Cardiac muscle cell (in vitro differentiated cells and primary cell): ENCODE results near the gene GAS2. TPM values are rescaled to one million over a fixed set of nuclear protein-coding genes. Genes with fewer than 3 reads are reported as not detected.

Experiments
- DNase-seq, 2 donors: peaks; one replicate each; pipeline versions ENCODE4 v3.0.0 to v3.0.0-alpha.2; 2010 to 2017; ENCODE audit warnings: low read depth in 1 of 2, low spot score in 1 of 2
- H3K27ac ChIP-seq: fragments of 200-600 bp; sonication (generic); 2 replicates; pipeline ENCODE4 v1.5.1; 2016
- H3K27me3 ChIP-seq: fragments of 200-600 bp; sonication (generic); 2 replicates; pipeline ENCODE4 v1.6.0; 2016; ENCODE audit warnings: control low read depth
- H3K36me3 ChIP-seq: fragments of 200-600 bp; sonication (generic); 2 replicates; pipeline ENCODE4 v1.5.1; 2016; ENCODE audit warnings: control low read depth
- H3K4me1 ChIP-seq: fragments of 200-600 bp; sonication (generic); 2 replicates; pipeline ENCODE4 v1.8.1; 2017; ENCODE audit warnings: low read depth, mild to moderate bottlenecking, mixed run types
- H3K4me3 ChIP-seq: fragments of 200-600 bp; sonication (generic); 2 replicates; pipeline ENCODE4 v1.5.1; 2016; ENCODE audit warnings: mild to moderate bottlenecking
- H3K9me3 ChIP-seq: fragments of 200-600 bp; sonication (generic); 2 replicates; pipeline ENCODE4 v1.5.1; 2017; ENCODE audit warnings: low read depth, mild to moderate bottlenecking, control low read depth
- CTCF ChIP-seq: IDR thresholded peaks from 2 replicates; pipeline ENCODE4 v1.5.1; 2012; ENCODE audit warnings: low read depth, mild to moderate bottlenecking, low read length
- polyA plus RNA-seq: library from polyadenylated mRNA; unstranded; fragments of >200 nt; fragmentation: Nextera tagmentation; extraction: Ambion mirVana; gene quantifications from 2 replicates; pipeline ENCODE4 v1.2.1, GENCODE V29; 2016
- total RNA-seq: library from RNA; depleted of rRNA; stranded (reverse); fragments of >200 nt; gene quantifications from 2 replicates; pipeline ENCODE4 v1.2.3, GENCODE V29; 2016

The GAS2 gene
- total and polyA plus RNA-seq, 2 experiments from 2014 or later, result 6.2 to 9.6 TPM

- Histone ChIP-seq H3K4me3 (no peak overlapping the region), H3K4me1 (peaks cover 8% of the 10 kb centered on the region), H3K36me3 (no peaks in the 10 kb centered on the region), H3K9me3 (no peaks in the 10 kb centered on the region), H3K27me3 (no peaks in the 10 kb centered on the region), H3K27ac (no peak overlapping the region)
- peak; percentile 11 to 34 for DNase-seq
- peak; percentile 7 for TF ChIP-seq CTCF
These were observed 63.9 kb downstream of the GAS2 start for GRCh38 chr11:22730319-22730718.

GRCh38 chr11:22732588-22732987 lies 66.2 kb downstream of the GAS2 start:
- DNase-seq, result no peak
- Histone ChIP-seq H3K36me3 (no peaks in the 10 kb centered on the region), H3K27me3 (no peaks in the 10 kb centered on the region), H3K9me3 (no peaks in the 10 kb centered on the region), H3K4me1 (peaks cover 7% of the 10 kb centered on the region), H3K4me3 (no peak overlapping the region), H3K27ac (no peak overlapping the region)
- TF ChIP-seq CTCF, result no peak

GRCh38 chr11:22733475-22734248 lies 67.3 kb downstream of the GAS2 start:
- Histone ChIP-seq H3K27ac (no peak overlapping the region), H3K36me3 (no peaks in the 10 kb centered on the region), H3K4me3 (no peak overlapping the region), H3K27me3 (no peaks in the 10 kb centered on the region), H3K9me3 (no peaks in the 10 kb centered on the region), H3K4me1 (peaks cover 7% of the 10 kb centered on the region)
- TF ChIP-seq CTCF, result no peak
- DNase-seq, result no peak

GRCh38 chr11:22734628-22735345 lies 68.4 kb downstream of the GAS2 start:
- H3K4me1 ChIP-seq, result peaks cover 7% of the 10 kb centered on the region
- no peak overlapping the region for H3K4me3 ChIP-seq
- H3K9me3 ChIP-seq, result no peaks in the 10 kb centered on the region
- no peak for DNase-seq
- no peaks in the 10 kb centered on the region for H3K36me3 ChIP-seq
- no peak for TF ChIP-seq CTCF
- no peak overlapping the region for H3K27ac ChIP-seq
- no peaks in the 10 kb centered on the region for H3K27me3 ChIP-seq

GRCh38 chr11:22742157-22742613 lies 75.8 kb downstream of the GAS2 start:
- no peaks in the 10 kb centered on the region for H3K36me3 ChIP-seq
- no peak overlapping the region for H3K4me3 ChIP-seq
- no peaks in the 10 kb centered on the region for H3K27me3 ChIP-seq
- TF ChIP-seq CTCF, result no peak
- no peak overlapping the region for H3K27ac ChIP-seq
- DNase-seq, result no peak
- H3K4me1 ChIP-seq, result no peaks in the 10 kb centered on the region
- no peaks in the 10 kb centered on the region for H3K9me3 ChIP-seq
